NOMO-1 treated with dmso at 0.1 percent for 144 hours (cell line): ENCODE results near the gene STX11.

Experiments used
- DNase-seq: peaks from one replicate; lab custom pipeline; 2025; ENCODE audit not compliant: unreplicated experiment; lab: John Stamatoyannopoulos, UW

The STX11 gene

GRCh38 chr6:144214029-144214428 is 63.7 kb downstream of the STX11 start:
- DNase-seq = no peak

- no peak for DNase-seq
These were observed 64.5 kb downstream of the STX11 start for GRCh38 chr6:144214622-144215401.

GRCh38 chr6:144215402-144215931 is 65.2 kb downstream of the STX11 start:
- DNase-seq = peak; percentile 49

- DNase-seq = peak; percentile 87
These were observed 65.8 kb downstream of the STX11 start for GRCh38 chr6:144215932-144216667.

- peak; percentile 78 for DNase-seq
These were observed 66.4 kb downstream of the STX11 start for GRCh38 chr6:144216668-144217218.

GRCh38 chr6:144217264-144217663 is 66.9 kb downstream of the STX11 start:
- DNase-seq = no peak

GRCh38 chr6:144217797-144218196 is 67.5 kb downstream of the STX11 start:
- DNase-seq = no peak

GRCh38 chr6:144219056-144219685 is 68.9 kb downstream of the STX11 start:
- DNase-seq = no peak

GRCh38 chr6:144220031-144220790 is 69.9 kb downstream of the STX11 start:
- no peak for DNase-seq

GRCh38 chr6:144223686-144224085 is 73.4 kb downstream of the STX11 start:
- DNase-seq = no peak

GRCh38 chr6:144231721-144232120 is 81.4 kb downstream of the STX11 start:
- no peak for DNase-seq

GRCh38 chr6:144232176-144232831 is 82.0 kb downstream of the STX11 start:
- DNase-seq = no peak

GRCh38 chr6:144232832-144233230 is 82.5 kb downstream of the STX11 start:
- no peak for DNase-seq

GRCh38 chr6:144234399-144234798 is 84.1 kb downstream of the STX11 start:
- DNase-seq = no peak

GRCh38 chr6:144234935-144235334 is 84.6 kb downstream of the STX11 start:
- DNase-seq = no peak
